ENCODE measurements around the gene TLL2.

GRCh38 chr10:96450529-96451207, 63.1 kb downstream of the TLL2 start:
- TF ChIP-seq, protein P1, sequence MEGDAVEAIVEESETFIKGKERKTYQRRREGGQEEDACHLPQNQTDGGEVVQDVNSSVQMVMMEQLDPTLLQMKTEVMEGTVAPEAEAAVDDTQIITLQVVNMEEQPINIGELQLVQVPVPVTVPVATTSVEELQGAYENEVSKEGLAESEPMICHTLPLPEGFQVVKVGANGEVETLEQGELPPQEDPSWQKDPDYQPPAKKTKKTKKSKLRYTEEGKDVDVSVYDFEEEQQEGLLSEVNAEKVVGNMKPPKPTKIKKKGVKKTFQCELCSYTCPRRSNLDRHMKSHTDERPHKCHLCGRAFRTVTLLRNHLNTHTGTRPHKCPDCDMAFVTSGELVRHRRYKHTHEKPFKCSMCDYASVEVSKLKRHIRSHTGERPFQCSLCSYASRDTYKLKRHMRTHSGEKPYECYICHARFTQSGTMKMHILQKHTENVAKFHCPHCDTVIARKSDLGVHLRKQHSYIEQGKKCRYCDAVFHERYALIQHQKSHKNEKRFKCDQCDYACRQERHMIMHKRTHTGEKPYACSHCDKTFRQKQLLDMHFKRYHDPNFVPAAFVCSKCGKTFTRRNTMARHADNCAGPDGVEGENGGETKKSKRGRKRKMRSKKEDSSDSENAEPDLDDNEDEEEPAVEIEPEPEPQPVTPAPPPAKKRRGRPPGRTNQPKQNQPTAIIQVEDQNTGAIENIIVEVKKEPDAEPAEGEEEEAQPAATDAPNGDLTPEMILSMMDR (IDR thresholded peaks at IDR 0.05): no peak
- no peak for TF ChIP-seq POLR2A (IDR thresholded peaks at IDR 0.05)
